GM19452 (cell line): Measurements from ENCODE around the gene FHIT.

Experiments used
- ATAC-seq: cut with Tn5 transposase; IDR thresholded peaks from one replicate; pipeline ENCODE4 v1.9.1; 2021; ENCODE audit not compliant: unreplicated experiment

Gene FHIT

DNA sequence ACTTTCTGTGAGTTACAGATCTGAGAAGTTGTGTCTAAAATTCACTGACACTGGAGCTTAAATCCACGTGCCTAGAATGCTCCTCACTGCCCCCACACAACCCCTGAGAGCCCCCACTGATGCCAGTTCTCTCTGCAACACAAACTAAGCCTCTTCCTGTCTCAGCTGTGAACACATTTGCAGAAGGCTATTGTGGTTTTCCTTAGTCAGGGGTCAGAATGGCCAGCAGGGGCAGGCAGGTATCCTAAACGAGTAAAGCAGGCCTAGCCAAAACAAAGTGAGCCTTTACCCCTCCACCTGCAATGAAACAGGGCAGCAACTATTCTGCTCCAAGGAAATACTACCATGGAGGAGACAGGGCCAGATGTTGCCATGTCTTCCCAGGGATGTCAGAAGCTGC, 78.6 kb downstream of the FHIT start:
- no peak for ATAC-seq

DNA sequence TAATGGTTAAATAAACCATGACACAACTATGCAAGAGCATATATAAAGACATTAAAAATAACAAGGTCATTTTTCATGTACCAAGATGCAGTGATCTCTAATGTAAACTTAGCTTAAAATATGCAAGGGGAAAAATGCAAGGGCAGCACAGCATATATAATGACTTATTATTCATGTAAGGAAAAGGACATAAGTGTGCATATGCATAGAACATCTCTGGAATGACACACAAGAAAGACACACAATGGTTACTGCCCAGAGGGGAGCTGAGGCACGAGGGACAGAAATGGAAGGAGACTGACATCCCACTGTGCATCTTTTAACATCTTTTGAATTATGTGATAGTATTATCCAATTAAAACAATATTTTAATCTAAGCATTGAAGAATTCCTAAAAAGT, 79.0 kb downstream of the FHIT start:
- no peak for ATAC-seq

DNA sequence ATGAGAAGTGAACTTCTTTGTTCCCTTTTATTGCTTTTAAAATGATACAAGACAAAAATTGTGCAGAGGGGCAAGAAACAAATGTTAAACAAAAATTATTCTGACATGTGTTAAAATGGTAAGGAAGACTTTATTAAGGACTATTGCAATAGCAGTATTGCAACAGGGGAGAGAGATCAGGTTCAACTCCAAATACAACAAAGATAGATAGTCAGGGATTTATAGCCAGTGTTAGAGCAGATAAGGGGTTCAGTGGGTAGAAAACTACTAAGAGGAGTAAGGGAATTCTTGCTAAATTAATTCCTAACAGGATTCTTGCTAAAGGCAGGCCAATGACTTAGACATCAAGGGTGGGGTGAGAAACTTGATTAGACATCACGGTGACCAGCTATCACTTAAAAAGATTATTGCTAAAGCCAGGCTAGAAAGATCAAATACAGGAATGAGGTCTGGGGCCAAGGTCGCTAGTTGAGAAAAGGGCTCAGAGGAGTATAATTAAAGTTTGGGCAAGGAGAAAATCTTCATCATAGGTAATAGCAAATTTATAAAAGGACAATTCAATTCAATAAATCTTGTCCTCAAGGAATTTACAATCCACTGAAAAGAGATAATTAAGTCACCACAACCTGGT, 81.5 kb downstream of the FHIT start:
- no peak for ATAC-seq

DNA sequence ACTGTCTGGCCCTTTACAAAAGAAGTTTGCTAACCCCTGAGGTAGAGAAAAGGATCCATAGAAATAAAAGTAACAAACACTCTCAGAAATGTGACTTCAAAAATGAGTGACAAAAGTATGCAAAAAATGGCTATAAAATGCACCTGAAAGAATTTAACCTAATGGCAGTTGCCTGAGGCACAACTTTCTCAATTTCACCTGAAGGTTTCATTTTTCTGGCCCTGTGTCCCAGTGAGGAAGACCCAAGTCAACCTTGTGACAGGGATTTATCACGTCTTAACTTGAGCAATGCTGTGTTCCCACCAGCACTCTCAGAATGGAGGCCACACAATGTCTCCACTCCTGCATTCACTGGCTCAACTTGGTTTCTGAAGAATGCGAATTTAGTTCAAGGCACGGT, 83.0 kb downstream of the FHIT start:
- ATAC-seq, result no peak

DNA sequence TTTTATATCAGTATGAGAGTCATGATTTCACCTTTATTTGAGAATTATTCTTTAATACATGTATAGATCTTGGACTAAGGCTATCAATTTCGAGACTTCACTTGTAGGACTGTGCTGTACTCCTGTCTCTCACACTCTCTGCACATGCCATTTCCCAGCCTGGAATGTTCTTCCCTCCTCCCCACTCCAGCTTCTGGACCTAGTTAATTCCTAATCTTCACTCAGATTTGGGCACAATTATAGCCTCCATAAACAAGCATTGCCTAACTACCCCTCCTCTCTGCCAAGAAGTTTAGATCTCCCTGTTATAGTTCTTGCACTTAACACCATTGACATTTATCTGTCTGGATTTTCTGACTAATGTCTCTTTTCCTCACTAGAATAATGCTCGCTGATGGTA, 88.3 kb downstream of the FHIT start:
- ATAC-seq, result no peak

DNA sequence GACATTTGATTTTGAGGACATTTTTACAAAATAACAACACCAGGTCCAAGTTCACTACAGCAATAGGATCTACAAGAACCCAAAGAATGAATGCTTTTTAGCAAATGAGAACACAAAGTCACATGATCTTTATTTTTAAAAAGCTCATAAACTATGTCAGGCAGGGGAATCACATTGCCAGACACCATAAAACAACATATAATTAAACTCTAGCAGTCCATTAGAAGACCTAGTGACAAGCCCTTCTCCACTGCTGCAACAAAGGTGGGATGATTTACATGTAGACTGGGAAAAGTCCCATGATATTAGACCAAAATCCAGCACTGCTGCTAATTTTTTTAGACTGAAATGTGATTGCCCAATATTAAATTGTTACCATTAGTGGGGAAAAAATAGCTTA, 92.6 kb downstream of the FHIT start:
- no peak for ATAC-seq

DNA sequence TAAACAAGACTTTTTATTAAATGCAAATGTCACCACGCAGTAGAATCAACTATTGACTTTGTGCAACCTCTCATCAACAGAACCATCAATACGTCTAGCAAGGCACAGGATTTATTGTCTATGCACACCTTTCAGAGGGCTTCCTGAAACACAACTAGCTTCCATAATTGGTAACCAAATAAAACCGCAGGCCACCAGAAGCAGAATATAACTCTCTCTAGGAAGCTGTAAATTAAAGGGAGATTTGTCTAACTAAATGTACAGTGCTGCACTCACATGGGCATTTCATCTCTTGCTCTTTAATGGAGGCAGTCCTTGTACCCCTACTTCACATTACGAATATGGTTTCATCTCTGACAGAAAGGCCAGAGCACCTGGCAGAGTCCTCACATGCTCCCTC, 93.0 kb downstream of the FHIT start:
- ATAC-seq, result no peak

DNA sequence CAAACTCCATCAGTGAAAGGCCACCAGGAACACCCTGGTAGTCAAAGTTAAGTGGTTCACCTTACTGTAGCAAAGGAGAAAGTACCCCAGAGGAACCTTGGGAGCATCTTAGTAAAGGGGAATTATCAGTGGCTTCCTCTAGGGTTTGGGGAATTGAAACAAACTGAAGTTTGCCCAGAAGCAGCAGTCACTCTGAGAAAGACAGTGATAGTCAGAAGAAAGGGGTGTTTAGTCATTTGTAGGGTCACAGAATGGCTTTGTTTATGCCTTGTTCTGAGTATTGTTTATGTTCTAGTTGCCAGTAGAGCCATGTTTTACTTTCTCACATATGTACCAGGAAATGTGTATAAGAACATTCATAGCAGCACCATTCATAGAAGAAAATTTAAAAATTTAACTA, 93.8 kb downstream of the FHIT start:
- ATAC-seq, result peak; percentile 57

DNA sequence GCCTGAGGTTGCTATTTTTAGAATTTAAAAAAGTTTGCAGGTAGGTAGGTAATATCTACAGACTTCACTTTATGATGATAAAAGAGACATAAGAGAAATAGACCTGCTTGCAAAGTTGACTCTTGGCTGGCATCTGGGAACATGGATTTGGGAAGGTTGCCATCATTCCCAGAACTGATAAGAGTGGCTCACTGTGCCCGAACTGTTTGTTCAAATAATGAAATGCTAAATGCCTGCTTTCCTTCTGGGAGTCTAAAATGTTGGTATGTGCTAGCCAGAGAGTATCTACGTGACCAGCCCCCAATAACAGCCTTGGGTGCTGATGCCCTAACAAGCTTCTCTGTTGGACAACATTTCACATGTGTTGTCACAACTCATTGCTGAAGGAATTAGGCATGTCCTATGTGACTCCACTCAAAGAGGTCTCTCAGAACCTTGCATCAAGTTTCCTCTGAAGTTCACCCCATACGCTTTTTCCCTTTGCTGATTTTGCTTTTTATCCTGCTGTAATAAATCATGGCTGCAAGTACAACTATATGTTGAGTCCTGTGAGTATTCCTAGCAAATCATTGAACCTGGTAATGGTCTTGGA, 95.5 kb downstream of the FHIT start:
- no peak for ATAC-seq

DNA sequence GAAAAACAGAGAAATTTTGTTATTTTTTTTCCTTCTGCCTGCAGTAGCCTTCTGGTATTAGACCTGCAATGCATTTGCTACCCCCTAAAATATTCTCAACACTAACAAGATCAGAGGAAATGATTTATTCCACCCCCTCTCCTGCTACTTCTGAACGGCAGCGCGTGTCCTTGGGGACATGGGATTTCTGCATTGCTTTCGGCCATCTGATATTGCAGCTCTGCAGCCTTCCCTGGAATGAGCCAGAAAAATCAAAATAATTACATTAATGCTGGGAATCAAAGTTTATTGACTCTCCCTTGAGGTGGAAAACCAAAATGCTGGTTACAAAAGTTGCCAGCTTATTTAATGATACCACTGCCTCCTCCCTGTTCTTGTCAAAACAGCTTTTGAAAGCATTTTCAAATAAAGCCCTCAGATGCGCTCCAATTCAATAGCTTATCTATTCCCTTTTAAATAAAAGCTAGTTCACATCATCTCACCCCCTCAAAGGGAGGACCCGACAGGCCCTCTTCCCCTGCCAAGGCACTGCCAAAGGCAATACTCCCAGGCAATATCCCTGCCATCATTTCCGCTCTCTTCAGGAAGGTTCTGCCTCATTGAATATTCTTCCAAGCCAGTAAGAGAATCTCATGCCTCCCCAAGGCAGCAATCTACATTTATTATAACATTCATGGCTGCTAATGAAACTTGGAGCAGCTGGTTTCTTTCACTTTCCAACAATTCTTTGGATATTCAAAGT, 96.6 kb downstream of the FHIT start:
- ATAC-seq, result no peak

DNA sequence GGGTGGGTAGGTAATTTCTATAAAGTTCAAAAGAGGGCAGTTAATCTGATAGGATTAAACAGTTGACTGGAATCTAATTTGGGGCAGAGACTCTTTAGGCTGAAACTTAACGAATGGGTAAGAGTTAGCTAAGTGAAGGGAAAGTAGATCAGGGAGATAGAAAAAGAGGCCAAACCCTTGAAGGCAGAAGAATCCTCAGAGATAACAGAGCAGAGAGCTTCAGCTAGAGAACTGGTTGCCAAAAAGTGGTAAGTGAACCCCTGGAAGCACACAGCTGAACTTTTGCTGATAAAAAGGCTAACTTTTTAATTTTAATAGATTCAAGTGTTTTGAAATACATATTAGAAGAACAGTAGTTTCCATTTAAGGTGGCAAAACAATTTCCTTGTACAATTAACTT, 99.2 kb downstream of the FHIT start:
- no peak for ATAC-seq

DNA sequence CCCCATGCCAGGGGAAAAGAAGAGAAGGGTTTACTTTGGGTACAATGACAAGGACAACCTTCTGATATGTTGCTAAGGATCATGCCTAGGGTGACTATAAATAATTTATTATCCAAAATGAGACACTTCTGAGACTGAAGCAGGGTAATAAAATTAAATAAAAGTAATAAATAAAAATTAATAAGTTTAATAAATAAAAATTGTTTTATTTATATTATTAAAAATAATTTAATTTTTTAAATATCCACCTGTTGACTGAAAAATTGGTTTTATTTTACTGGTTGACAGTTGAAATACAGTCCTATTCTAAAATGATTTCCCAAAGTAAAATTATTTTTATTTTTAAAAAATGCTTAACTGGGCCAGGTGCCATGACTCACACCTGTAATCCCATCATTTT, 102.0 kb downstream of the FHIT start:
- ATAC-seq, result no peak

DNA sequence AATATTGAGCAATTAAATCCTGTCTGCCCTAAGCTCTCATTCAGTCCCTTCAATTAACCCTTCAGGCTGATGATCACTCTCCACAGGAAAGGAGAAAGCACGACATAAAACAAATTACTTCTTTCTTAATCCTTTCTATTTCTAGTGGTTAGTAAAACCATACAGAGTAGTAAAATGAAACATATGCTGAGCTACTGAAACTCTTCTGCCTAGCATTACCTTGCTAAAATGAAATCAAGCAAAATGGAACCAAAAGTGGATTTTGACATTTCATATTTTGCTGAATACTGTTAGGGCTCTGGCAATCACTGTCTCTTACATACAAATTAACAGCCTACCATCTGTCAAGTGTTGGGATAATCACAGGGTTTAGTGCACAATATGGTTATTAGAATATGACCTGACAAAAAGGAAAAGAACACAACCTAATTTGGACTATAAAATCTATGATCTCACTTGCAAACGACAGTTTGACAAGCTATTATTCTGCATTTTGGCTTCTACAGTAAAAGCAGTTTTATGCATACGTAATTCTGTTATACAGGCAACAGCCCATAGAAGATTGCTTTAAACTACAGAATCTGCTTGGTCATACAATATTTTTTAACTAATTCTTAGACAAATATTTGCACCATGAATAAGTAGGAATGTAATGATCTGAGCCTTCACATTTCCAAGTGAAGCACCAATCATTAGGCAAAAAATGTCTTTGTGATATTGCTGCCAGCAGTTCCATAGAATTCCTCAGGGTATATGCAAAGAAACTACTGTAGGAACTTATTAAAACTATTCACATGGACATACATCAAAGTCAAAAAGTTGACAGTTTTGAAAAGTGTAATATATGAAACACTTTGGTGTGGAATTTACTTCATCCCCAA, 105.0 kb downstream of the FHIT start:
- no peak for ATAC-seq

DNA sequence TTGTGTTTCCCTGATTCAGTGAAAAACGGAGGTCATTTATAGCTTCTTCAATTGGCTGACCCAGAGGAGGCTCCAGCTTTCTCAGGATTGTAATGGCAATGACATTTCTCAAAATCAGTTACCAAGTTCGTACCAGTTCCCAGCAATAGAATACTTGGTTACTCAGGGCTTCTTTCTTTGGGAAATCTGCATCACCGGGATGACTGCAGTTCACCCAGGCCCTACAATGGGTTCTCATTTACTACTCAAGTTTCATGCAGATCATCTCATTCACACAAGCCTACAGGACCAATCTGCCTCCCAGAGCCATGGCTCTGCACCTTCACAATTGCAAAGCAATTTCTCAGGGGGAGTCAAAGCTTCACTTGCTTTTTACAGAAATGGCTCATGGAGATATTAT, 109.6 kb downstream of the FHIT start:
- no peak for ATAC-seq

DNA sequence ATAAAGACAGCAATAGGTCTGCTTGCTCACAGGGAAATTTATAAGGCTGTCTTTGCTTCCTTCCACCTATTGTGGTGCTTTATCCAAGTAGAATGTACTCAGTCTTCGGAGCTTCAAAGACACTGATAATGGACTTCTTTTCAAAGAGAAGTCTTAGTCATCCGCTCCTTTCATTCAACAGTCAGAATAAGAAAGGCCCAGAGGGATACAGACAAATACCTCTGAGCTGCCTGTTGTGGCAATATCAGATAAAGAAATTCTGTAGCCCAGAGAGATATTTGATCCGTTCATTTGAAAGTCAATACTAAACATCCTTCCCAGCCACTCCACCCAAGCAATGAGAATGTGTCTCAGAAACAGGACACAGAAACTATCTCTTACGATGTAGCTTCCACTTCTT, 110.0 kb downstream of the FHIT start:
- no peak for ATAC-seq

DNA sequence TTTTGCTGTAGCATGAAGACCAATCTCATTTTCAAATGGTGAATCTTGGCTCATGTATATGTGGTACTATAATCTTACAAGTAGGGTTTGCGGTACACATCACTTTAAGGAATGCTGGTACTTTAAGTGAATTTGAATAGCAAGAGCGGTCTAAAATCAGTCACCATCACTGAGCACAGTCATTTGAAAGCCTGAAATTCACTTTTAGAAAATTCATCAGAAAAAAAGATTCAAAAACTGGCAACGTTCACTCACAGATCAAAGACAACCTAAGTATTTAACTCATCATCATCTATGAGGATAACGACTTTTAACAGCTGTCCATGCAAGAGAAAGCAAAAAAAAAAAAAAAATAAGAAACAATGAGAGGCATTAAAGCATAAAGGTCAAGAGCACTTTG, 111.6 kb downstream of the FHIT start:
- ATAC-seq, result no peak

DNA sequence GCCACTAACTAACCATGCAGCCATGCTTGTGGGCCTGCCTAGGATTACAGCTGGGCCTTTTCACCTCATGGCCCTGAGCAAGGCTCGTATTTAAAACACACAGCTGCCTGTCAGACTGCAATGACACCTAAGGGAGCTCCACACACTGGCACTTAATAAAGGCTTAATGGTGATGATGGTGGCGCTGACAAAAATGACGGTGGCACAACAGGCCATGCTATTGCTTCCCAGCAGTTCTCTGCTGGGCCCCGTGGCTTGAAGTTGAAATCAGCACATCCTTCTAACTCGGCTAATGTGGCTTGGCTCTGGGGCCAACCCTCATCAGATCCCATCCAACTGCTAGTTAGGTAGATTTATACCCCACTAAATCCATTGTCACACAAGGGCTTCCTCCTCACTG, 112.9 kb downstream of the FHIT start:
- ATAC-seq, result no peak

DNA sequence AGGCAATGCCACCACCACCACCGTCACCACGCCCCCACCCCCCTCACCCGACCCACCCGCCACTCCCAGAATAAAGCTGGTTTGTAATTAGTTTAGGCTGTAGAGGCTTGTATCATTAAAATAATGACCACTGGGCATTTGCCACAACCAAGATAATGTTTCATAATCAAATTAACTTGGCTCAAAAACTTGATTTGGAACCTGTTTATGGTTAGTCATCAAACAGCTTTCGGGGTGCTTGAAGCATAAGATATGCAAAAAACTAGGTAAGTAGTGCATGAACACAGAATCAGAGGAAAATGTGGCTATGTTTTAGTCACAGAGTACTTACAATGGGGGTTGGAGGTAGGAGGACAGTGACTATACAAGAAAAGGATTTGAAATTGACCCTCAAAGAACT, 115.1 kb downstream of the FHIT start:
- no peak for ATAC-seq

DNA sequence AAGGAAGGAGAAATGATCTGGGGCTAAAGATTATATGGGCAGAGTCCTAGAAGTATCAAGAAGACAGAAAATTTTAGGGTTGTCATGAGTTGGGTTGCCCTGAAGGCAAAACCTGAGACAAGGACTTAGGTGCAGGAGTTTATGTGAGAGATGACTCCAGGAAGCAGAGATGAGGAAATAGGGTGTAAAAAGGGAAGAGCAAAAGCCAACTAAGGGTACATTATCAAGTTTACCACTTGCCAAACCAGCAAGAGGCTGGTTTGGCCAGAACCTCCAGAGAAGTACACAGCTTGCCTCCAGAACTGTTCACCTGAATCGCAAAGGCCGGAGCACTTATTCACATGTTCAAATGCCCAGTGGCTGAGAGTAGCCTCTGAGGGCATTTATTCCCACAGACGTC, 116.7 kb downstream of the FHIT start:
- no peak for ATAC-seq

DNA sequence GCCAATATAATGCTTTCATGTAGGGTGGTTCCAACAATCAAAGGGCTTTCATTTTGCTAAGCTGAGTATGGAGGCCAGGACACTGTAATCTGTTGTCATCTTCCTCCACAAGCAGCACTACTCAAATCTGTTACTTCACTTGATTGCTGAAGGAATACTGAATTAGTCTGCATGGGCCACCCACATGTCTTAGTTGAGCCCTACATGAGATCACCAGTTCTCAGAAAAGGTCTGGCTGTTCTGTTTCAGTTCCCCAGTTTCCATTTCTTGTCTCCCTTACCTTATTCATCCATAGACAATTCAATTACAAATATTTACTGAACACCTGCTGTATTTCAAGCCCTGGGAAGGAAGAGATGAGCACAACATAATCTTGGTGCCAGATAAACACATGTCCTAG, 119.2 kb downstream of the FHIT start:
- no peak for ATAC-seq

DNA sequence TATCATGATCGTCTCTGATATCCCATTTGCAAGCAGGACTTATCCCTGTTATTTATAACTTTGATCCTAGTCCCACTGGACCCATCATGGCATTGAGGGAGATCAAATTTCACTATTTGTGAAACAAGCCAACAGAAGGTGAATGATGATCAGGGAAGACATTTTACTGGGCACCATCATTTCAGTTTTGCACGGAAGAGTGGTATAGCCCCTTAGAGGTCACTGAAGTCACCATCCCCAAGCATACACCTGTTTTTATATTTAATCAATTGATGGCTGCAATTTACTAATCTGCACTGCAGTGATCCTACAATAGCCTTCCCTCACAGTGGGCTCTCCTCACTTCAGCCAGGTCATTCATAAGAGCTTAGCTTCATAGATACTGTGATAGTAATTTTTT, 132.4 kb downstream of the FHIT start:
- ATAC-seq, result no peak
